ENCODE results near the gene SPCS1. TPM values are rescaled to one million over a fixed set of nuclear protein-coding genes. Genes with fewer than 3 reads are reported as not detected.

The SPCS1 gene
- polyA plus RNA-seq, 2 of the 4 experiments (the other 2 are of a cell fraction), result 180 to 184 TPM

DNA sequence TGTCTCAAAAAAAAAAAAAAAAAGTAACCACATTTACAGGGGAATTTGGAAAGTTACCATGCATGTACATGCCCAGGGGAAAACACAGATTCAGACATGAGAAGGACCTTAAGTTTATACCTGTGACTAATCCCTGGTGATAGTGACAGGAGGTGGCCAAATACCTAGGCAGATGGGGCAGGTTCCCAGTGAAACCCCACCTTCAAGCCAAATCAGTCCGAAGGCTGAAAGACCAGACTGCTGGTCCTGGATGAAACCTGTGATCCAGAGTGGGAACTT lies 15.8 kb downstream of the SPCS1 start:
- TF ChIP-seq HOXB13 (CRISPR knock-in tag; IDR thresholded peaks at IDR 0.05; ENCODE audit: low read depth) (no peak), SREBF2 (IDR thresholded peaks at IDR 0.05) (no peak), EP300 (IDR thresholded peaks at IDR 0.05) (no peak), POLR2AphosphoS2 (conservative IDR thresholded peaks at IDR 0.05; ENCODE audit: low read length) (no peak), MYC (IDR thresholded peaks at IDR 0.05; ENCODE audit: borderline replicate concordance, low read length) (no peak), HDAC2 (IDR thresholded peaks at IDR 0.05) (no peak), RNF2 (IDR thresholded peaks at IDR 0.05; ENCODE audit: borderline replicate concordance, low read depth) (no peak), RCOR1 (IDR thresholded peaks at IDR 0.05; ENCODE audit: low read depth, low read length) (no peak), RAD21 (conservative IDR thresholded peaks at IDR 0.05 in 1 of 2, IDR thresholded peaks at IDR 0.05 in 1 of 2) (no peak), KDM1A (IDR thresholded peaks at IDR 0.05; ENCODE audit: low read depth) (no peak), CBX8 (IDR thresholded peaks at IDR 0.05) (no peak), CBX2 (IDR thresholded peaks at IDR 0.05; ENCODE audit: borderline replicate concordance, low read depth) (no peak), GATA3 (IDR thresholded peaks at IDR 0.05; ENCODE audit: borderline replicate concordance) (no peak), FOSB (CRISPR knock-in tag; IDR thresholded peaks at IDR 0.05) (no peak)
- TF ChIP-seq, protein P1, sequence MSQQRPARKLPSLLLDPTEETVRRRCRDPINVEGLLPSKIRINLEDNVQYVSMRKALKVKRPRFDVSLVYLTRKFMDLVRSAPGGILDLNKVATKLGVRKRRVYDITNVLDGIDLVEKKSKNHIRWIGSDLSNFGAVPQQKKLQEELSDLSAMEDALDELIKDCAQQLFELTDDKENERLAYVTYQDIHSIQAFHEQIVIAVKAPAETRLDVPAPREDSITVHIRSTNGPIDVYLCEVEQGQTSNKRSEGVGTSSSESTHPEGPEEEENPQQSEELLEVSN (IDR thresholded peaks at IDR 0.05; ENCODE audit: borderline replicate concordance, low read depth), result no peak
- TF ChIP-seq, protein P2, sequence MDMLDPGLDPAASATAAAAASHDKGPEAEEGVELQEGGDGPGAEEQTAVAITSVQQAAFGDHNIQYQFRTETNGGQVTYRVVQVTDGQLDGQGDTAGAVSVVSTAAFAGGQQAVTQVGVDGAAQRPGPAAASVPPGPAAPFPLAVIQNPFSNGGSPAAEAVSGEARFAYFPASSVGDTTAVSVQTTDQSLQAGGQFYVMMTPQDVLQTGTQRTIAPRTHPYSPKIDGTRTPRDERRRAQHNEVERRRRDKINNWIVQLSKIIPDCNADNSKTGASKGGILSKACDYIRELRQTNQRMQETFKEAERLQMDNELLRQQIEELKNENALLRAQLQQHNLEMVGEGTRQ (IDR thresholded peaks at IDR 0.05), result no peak
- TF ChIP-seq, protein P3, sequence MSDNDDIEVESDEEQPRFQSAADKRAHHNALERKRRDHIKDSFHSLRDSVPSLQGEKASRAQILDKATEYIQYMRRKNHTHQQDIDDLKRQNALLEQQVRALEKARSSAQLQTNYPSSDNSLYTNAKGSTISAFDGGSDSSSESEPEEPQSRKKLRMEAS (IDR thresholded peaks at IDR 0.05), result no peak
- TF ChIP-seq, protein P4, sequence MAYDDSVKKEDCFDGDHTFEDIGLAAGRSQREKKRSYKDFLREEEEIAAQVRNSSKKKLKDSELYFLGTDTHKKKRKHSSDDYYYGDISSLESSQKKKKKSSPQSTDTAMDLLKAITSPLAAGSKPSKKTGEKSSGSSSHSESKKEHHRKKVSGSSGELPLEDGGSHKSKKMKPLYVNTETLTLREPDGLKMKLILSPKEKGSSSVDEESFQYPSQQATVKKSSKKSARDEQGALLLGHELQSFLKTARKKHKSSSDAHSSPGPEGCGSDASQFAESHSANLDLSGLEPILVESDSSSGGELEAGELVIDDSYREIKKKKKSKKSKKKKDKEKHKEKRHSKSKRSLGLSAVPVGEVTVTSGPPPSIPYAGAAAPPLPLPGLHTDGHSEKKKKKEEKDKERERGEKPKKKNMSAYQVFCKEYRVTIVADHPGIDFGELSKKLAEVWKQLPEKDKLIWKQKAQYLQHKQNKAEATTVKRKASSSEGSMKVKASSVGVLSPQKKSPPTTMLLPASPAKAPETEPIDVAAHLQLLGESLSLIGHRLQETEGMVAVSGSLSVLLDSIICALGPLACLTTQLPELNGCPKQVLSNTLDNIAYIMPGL (CRISPR knock-in tag; IDR thresholded peaks at IDR 0.05; ENCODE audit: borderline replicate concordance), result no peak
- ChIA-PET POLR2A (no interaction called here), CTCF (no interaction called here)
- FAIRE-seq (no peak), DNase-seq (ENCODE audit: low read depth in 1 of 2, low spot score in 1 of 2) (no peak), ATAC-seq (no peak)
- 100% methylated on average over 1 of the region's 1 CpG for WGBS (ENCODE audit: missing lambda C conversion rate)
- Histone ChIP-seq H3K9me3 (no peaks in the 10 kb centered on the region), H3K27ac (no peak overlapping the region), H3K4me3 (no peak overlapping the region), H3K4me2 (no peak overlapping the region), H3K4me1 (no peaks in the 10 kb centered on the region)

GRCh38 chr3:52722491-52722890 lies 16.6 kb downstream of the SPCS1 start:
- TF ChIP-seq ZSCAN20 (CRISPR knock-in tag; IDR thresholded peaks at IDR 0.05), result no peak
- no peak for TF ChIP-seq POLR2AphosphoS2 (conservative IDR thresholded peaks at IDR 0.05; ENCODE audit: low read length)
- no peak for TF ChIP-seq BHLHE40 (IDR thresholded peaks at IDR 0.05; ENCODE audit: low read depth, low read length)
- TF ChIP-seq, protein P1 (IDR thresholded peaks at IDR 0.05; ENCODE audit: borderline replicate concordance, low read depth), result no peak
- TF ChIP-seq TFCP2L1 (CRISPR knock-in tag; IDR thresholded peaks at IDR 0.05), result no peak
- TF ChIP-seq FOSB (CRISPR knock-in tag; IDR thresholded peaks at IDR 0.05), result no peak
- no peak for TF ChIP-seq SREBF2 (IDR thresholded peaks at IDR 0.05)
- TF ChIP-seq, protein P5, sequence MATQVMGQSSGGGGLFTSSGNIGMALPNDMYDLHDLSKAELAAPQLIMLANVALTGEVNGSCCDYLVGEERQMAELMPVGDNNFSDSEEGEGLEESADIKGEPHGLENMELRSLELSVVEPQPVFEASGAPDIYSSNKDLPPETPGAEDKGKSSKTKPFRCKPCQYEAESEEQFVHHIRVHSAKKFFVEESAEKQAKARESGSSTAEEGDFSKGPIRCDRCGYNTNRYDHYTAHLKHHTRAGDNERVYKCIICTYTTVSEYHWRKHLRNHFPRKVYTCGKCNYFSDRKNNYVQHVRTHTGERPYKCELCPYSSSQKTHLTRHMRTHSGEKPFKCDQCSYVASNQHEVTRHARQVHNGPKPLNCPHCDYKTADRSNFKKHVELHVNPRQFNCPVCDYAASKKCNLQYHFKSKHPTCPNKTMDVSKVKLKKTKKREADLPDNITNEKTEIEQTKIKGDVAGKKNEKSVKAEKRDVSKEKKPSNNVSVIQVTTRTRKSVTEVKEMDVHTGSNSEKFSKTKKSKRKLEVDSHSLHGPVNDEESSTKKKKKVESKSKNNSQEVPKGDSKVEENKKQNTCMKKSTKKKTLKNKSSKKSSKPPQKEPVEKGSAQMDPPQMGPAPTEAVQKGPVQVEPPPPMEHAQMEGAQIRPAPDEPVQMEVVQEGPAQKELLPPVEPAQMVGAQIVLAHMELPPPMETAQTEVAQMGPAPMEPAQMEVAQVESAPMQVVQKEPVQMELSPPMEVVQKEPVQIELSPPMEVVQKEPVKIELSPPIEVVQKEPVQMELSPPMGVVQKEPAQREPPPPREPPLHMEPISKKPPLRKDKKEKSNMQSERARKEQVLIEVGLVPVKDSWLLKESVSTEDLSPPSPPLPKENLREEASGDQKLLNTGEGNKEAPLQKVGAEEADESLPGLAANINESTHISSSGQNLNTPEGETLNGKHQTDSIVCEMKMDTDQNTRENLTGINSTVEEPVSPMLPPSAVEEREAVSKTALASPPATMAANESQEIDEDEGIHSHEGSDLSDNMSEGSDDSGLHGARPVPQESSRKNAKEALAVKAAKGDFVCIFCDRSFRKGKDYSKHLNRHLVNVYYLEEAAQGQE (IDR thresholded peaks at IDR 0.05), result no peak
- no peak for TF ChIP-seq CEBPB (IDR thresholded peaks at IDR 0.05)
- ATAC-seq, result no peak
- ChIA-PET CTCF (no interaction called here), POLR2A (no interaction called here)
- H3K9me3 ChIP-seq, result no peaks in the 10 kb centered on the region
- H3K27ac ChIP-seq, result no peak overlapping the region
- H3K4me1 ChIP-seq, result no peaks in the 10 kb centered on the region
- FAIRE-seq, result no peak
- WGBS (ENCODE audit: missing lambda C conversion rate), result 93% methylated on average over 7 of the region's 7 CpGs
- no peak for DNase-seq (ENCODE audit: low read depth in 1 of 2, low spot score in 1 of 2)
- H3K4me3 ChIP-seq, result no peak overlapping the region
- H3K4me2 ChIP-seq, result no peak overlapping the region
